Measurements from ENCODE around the gene PARM1. TPM values are rescaled to one million over a fixed set of nuclear protein-coding genes. Genes with fewer than 3 reads are reported as not detected.

PARM1 gene
- total RNA-seq, 2 donors from 2014 or later = 88.9 to 231 TPM

- no peak overlapping the region for H3K4me3 ChIP-seq
- H3K36me3 ChIP-seq = no peaks in the 10 kb centered on the region
- TF ChIP-seq CTCF (IDR thresholded peaks at IDR 0.05) = no peak
- no peaks in the 10 kb centered on the region for H3K9me3 ChIP-seq
- H3K27me3 ChIP-seq = no peaks in the 10 kb centered on the region
- no peaks in the 10 kb centered on the region for H3K4me1 ChIP-seq
- DNase-seq (ENCODE audit: low spot score) = no peak
- H3K27ac ChIP-seq = no peak overlapping the region
Measured at GRCh38 chr4:74896595-74896994, 36.3 kb upstream of the PARM1 start.

DNA sequence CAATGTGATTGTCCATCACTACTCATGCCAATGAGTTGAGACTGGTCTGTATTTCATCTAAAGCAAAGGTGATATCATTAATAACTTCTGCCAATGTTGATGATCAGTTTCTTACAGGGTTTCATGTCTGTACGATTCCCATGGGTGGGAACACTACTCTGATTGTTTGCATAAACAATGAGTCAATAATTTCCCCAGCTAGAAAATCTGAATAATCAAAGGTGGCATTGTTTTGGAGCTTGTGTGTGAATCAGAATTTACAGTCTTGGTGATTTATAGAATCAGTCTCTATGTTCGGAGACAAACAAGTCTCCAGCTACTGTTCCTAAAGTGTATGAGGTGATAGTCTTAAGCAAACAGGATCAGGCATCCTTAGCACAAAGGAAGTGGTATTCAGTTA is 35.5 kb upstream of the PARM1 start:
- DNase-seq (ENCODE audit: low spot score) = no peak
- Histone ChIP-seq H3K4me1 (no peaks in the 10 kb centered on the region), H3K36me3 (no peaks in the 10 kb centered on the region), H3K27ac (no peak overlapping the region), H3K9me3 (no peaks in the 10 kb centered on the region), H3K27me3 (no peaks in the 10 kb centered on the region), H3K4me3 (no peak overlapping the region)
- TF ChIP-seq CTCF (IDR thresholded peaks at IDR 0.05) = no peak

DNA sequence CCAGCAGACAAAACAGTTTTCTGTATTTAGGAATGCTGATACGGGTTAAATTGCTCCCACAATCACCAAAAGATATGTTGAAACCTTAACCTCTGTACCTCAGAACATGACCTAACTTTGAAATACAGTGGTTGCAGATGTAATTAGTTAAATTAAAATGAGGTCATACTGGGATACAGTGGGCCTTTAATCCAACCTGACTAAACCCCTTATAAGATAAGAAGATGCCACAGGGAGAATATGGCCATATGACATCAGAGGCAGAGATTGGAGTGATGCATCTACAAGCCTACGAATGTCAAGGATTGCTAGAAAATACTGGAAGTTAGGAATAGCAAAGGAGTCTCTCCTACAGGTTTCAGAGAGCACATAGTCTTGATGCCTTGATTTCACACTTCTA is 32.1 kb upstream of the PARM1 start:
- DNase-seq (ENCODE audit: low spot score) = no peak
- Histone ChIP-seq H3K36me3 (no peaks in the 10 kb centered on the region), H3K4me3 (no peak overlapping the region), H3K27ac (no peak overlapping the region), H3K4me1 (no peaks in the 10 kb centered on the region), H3K9me3 (no peaks in the 10 kb centered on the region), H3K27me3 (no peaks in the 10 kb centered on the region)
- TF ChIP-seq CTCF (IDR thresholded peaks at IDR 0.05) = no peak

DNA sequence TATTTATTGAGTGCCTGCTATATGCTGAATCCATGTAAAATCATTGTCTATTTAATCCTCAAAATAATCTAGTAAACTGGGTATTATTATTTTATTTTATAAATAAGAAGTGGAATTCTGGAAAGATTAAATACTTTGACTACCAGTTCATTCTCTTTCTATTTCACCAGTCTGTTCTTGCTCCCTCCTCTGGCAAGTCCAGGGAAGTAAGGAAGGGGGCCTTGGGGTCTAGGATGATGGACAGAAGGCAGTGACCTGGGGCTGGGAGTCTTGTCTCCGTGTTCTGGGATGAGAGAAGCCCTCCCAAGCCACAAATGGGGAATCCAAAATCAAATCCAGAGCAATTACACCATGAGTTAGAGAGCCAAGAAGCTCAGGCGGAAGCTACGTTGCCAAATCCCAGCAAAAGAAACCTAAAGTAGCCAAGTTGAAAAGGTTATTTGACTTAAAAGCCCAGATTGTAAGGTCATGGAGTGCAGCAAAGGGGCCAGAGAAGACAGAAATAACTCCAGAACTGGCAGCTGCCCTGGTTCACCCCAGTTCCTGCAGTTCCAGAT is 28.3 kb upstream of the PARM1 start:
- H3K4me1 ChIP-seq = no peaks in the 10 kb centered on the region
- no peak for DNase-seq (ENCODE audit: low spot score)
- H3K4me3 ChIP-seq = no peak overlapping the region
- H3K36me3 ChIP-seq = no peaks in the 10 kb centered on the region
- TF ChIP-seq CTCF (IDR thresholded peaks at IDR 0.05) = no peak
- no peaks in the 10 kb centered on the region for H3K9me3 ChIP-seq
- H3K27ac ChIP-seq = no peak overlapping the region
- no peaks in the 10 kb centered on the region for H3K27me3 ChIP-seq

- Histone ChIP-seq H3K4me1 (no peaks in the 10 kb centered on the region), H3K9me3 (no peaks in the 10 kb centered on the region), H3K27ac (no peak overlapping the region), H3K4me3 (no peak overlapping the region), H3K36me3 (no peaks in the 10 kb centered on the region), H3K27me3 (no peaks in the 10 kb centered on the region)
- DNase-seq (ENCODE audit: low spot score) = no peak
- TF ChIP-seq CTCF (IDR thresholded peaks at IDR 0.05) = no peak
Measured at GRCh38 chr4:74906771-74907170, 26.1 kb upstream of the PARM1 start.

DNA sequence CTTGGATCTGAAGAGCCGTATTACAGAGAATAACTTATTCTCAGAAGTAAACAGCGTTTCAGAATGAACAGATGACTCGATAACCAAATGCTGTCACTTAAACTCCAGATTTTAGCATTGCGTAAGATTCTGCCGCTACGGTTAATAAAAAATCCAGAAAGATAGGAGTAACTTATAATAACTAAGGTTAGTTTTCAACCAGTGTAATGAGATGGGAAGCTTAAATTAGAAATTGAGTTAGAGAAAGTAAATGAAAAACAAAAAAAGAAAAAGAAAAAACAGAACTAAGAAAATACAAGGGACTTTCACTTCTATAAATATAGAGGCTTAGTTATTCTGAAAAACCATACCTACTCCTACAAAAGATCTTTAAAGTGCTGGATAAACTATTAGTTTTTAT is 13.1 kb upstream of the PARM1 start:
- no peaks in the 10 kb centered on the region for H3K36me3 ChIP-seq
- H3K4me3 ChIP-seq = no peak overlapping the region
- no peak for TF ChIP-seq CTCF (IDR thresholded peaks at IDR 0.05)
- H3K4me1 ChIP-seq = no peaks in the 10 kb centered on the region
- H3K27me3 ChIP-seq = no peaks in the 10 kb centered on the region
- DNase-seq (ENCODE audit: low spot score) = no peak
- no peaks in the 10 kb centered on the region for H3K9me3 ChIP-seq
- no peak overlapping the region for H3K27ac ChIP-seq

Data from right atrium auricular region (tissue), 2 donors.